HT-29 (cell line): ENCODE measurements around the gene CCDC12. TPM values are rescaled to one million over a fixed set of nuclear protein-coding genes. Genes with fewer than 3 reads are reported as not detected.
A peak's percentile ranks its signal among the peaks of the same experiment; 100 is the strongest.

Experiments
- DNase-seq: peaks from one replicate; pipeline ENCODE4 v3.0.0-alpha.2; 2015; ENCODE audit warnings: low spot score
- total RNA-seq: library from RNA; depleted of rRNA; stranded (reverse); fragments of >200 nt; shearing (Covaris generic); gene quantifications from 2 replicates; pipeline ENCODE4 v1.2.3, GENCODE V29; 2014

Gene CCDC12
- total RNA-seq, 1 experiment from 2014 or later: 39.4 TPM

- DNase-seq: no peak
Observed at GRCh38 chr3:46893763-46894162, 82.8 kb downstream of the CCDC12 start.

GRCh38 chr3:46893146-46893748 lies 83.3 kb downstream of the CCDC12 start:
- DNase-seq: no peak

GRCh38 chr3:46892285-46893145 lies 84.0 kb downstream of the CCDC12 start:
- DNase-seq: peak; percentile 65

DNA sequence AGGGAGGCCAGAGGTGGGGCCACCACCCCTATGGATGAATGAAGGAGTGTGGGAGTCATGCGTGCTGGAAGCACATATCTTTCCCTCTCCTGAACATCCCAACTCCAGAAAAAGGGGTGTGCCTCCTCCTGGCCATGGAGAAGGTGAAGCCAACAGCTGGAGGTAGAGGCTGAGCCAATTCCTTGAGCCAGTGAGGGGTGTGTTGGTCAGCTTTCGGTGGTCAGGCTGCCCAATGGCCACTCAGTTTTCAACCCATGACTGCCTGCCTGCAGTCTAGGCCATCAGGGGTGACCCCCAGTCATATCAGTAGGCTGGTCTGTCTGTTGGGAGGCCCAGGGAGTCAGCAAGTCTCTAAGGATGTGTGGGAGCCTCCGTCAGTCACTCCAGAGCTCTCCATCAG lies 85.4 kb downstream of the CCDC12 start:
- no peak for DNase-seq

- no peak for DNase-seq
Observed at GRCh38 chr3:46890132-46890531, 86.4 kb downstream of the CCDC12 start.

GRCh38 chr3:46889381-46890110 lies 87.0 kb downstream of the CCDC12 start:
- DNase-seq: no peak

DNA sequence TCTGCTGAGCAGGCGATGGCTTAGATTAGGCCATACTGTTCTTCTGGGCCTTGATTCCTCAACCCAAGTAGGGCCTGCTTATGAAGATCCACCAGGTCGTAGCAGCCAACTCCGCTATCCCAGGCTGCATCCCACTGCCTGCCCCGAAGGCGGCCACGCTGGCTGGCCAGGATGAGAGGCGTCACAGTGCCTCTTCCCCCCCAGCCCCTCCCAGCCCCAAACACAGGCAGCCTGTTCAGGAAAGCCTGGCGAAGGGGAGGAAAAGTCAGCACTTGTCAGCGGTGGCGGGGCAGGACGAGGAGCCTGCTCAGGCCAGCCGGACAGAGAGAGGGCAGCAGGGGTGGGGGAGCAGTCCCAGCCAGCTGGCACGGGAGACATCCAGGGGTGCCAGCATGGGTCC lies 87.8 kb downstream of the CCDC12 start:
- no peak for DNase-seq

- DNase-seq: no peak
Observed at GRCh38 chr3:46887980-46888494, 88.5 kb downstream of the CCDC12 start.

- DNase-seq: no peak
Observed at GRCh38 chr3:46885612-46886011, 90.9 kb downstream of the CCDC12 start.

GRCh38 chr3:46884929-46885328 lies 91.6 kb downstream of the CCDC12 start:
- DNase-seq: no peak

DNA sequence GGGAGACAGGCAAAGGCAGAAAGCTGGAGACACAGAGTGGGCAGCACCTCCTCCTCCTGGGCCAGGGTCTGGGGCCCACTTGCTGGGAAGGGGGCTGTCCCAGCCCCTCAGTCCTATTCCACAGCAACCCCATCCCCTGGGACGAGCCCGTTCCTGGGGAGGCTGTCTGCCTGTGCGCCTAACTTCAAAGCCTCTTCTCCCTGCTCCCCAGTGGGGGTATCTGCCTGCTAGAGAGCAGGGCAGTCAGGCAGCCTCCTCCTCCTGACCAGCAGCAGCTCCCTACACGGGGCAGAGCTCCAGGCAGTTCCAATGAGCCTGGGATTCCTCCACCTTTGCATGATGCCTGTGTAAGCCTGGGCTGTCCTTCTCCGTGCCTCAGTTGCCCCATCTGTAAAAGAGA lies 92.1 kb downstream of the CCDC12 start:
- no peak for DNase-seq

- no peak for DNase-seq
Observed at GRCh38 chr3:46883830-46884185, 92.7 kb downstream of the CCDC12 start.

DNA sequence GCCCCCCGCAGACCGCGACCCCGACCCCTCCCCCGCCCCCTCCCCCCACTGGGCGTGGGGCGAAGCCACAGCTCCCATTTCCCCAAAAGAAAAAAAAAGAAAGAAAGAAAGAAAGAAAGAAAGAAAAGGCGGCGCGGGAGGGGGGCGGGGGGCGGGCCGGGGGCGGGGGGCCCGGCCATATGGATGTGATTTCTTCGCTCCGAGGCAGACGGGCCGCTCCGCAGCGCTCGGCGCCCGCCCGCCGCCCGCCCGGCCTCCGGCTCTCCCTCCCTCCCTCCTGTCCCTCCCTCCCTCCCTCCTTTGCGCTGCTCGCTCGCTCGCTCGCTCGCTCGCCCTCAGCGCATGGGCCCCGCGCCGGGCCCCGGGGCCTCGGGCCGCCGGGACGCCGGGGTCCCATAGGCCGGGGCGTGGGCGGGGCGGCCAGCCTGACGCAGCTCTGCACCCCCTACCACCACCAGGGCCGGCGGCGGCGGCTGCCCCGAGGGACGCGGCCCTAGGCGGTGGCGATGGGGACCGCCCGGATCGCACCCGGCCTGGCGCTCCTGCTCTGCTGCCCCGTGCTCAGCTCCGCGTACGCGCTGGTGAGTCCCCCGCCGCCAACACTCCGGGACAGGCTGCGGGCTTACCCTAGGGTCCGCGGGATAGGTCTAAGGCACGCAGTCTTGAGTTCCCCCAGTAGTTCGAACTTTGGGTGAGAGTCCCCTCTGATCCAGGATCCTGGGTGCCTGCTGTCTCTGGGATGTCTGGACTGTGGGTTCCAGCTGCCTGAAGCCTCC lies 93.3 kb downstream of the CCDC12 start:
- no peak for DNase-seq

- no peak for DNase-seq
Observed at GRCh38 chr3:46882377-46883053, 94.0 kb downstream of the CCDC12 start.

- no peak for DNase-seq
Observed at GRCh38 chr3:46881596-46882376, 94.8 kb downstream of the CCDC12 start.

GRCh38 chr3:46880884-46881595 lies 95.5 kb downstream of the CCDC12 start:
- DNase-seq: no peak

DNA sequence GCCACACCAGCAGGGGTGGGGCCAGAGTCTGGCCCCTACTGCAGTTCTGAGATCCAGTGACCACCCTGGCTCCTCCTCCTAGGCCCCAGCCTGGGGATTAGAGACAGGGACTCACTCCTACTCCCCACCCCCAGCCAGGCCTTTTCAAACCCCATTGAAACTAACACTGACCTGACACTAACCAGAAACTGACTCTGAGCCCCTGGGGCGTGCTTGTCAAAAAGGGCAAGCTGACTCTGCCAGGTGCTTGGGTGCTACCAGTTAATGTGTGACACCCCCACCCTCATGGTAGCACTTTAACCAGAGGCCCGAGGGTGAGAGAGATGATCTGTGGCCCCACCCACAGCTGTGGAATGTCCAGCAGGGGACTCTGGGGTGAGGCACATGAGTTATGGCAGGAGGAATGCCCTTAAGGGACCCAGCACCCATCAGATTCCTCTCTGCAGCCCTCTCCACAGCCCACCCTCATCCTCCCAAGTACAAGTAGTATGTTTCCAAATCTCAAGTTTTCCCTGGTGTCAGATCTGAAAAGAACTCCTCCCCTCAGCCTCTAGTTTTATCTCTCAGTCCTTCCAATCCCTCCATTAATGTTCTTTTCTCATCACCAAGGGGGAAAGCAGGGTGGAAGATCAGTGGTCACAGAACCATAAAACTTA lies 97.6 kb downstream of the CCDC12 start:
- DNase-seq: no peak

DNA sequence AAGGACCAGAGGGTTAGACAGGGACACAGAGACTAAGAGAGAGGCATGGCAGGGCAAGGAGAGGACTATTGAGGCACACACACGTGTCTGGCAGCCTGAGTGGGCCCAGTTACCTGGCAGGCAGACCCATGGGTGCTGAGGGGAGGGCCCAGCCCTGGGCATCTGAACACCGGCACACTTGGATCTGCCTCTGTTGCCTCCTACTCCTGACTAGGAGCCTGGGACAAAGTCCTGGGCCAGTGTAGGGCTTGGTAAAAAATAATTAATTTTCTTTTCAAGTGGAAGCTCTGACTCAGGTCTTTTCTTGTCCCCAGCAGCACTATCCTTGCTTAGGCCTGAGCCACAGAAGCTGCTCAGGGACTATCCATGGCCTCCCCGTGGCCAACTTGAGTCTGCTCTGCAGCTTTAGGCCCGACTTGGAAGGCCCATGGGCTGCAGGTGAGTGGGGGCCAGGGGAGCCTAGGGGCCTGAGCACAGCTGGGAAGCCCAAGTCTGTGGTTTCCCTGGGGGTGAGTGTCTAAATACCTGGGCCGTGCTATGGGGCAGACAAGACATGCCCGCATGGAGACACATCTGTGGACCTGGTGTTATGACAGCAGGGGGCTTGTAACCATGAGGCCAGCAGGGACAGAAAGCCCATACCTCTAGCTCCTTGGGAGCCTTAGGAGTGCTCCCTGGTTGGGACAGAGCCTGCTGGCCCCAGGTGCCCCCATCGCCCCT lies 99.0 kb downstream of the CCDC12 start, which contains the start of gene PTH1R:
Gene PTH1R, plus strand, starts transcription at position 316 of the 720 bp plus-strand sequence. CDS start 5,839 bp downstream, outside the sequence.
- no peak for DNase-seq
